Gastrocnemius medialis (tissue), 4 donors: ENCODE results near the gene PRDX6. TPM values are rescaled to one million over a fixed set of nuclear protein-coding genes. Genes with fewer than 3 reads are reported as not detected.
A peak's percentile ranks its signal among the peaks of the same experiment; 100 is the strongest.

Source experiments
- ATAC-seq, 2 donors: fragments of 150-250 bp; one replicate each; pipeline ENCODE4 v1.9.1; 2016
- DNase-seq, 2 donors: peaks; one replicate each; pipeline ENCODE4 v3.0.0-alpha.2; 2019
- H3K27ac ChIP-seq, 4 donors: fragments of 200-600 bp; sonication (generic); 1 replicate in 1 of 4; 2 replicates in 3 of 4; pipeline ENCODE4 v1.5.1; 2016 to 2018; ENCODE audit warnings: mild to moderate bottlenecking in 2 of 4, moderate library complexity in 1 of 4
- H3K27me3 ChIP-seq, 3 donors: fragments of 200-600 bp; sonication (generic) in 2 of 3; 1 replicate in 1 of 3; 2 replicates in 2 of 3; pipeline versions ENCODE4 v1.5.1 to v1.6.0; 2016 to 2019; ENCODE audit warnings: mild to moderate bottlenecking in 1 of 3, moderate library complexity in 1 of 3
- H3K36me3 ChIP-seq, 2 donors: fragments of 200-600 bp; sonication (generic) in 1 of 2; one replicate each; pipeline ENCODE4 v1.5.1; 2017 to 2018
- H3K4me1 ChIP-seq, 2 donors: fragments of 200-600 bp; sonication (generic) in 1 of 2; one replicate each; pipeline ENCODE4 v1.5.1; 2016 to 2017; ENCODE audit warnings: mild to moderate bottlenecking in 2 of 2
- H3K4me3 ChIP-seq, 4 donors: fragments of 200-600 bp; sonication (generic) in 3 of 4; 1 replicate in 1 of 4; 2 replicates in 3 of 4; pipeline ENCODE4 v1.5.1; 2016 to 2019; ENCODE audit warnings: mild to moderate bottlenecking in 2 of 4
- H3K9me3 ChIP-seq, 3 donors: fragments of 200-600 bp; sonication (generic) in 2 of 3; 1 replicate in 1 of 3; 2 replicates in 2 of 3; pipeline ENCODE4 v1.5.1; 2016 to 2019
- POLR2A ChIP-seq, 2 donors: fragments of 450-650 bp; IDR thresholded peaks; one replicate each; pipeline ENCODE4 v1.6.1; 2017; ENCODE audit warnings: antibody characterized with exemption in 2 of 2, mild to moderate bottlenecking in 2 of 2, moderate library complexity in 2 of 2
- in situ Hi-C, 4 donors: fragments of 200-750 bp; cut with MboI; loops; one replicate each; pipeline versions ENCODE4 v1.15.0 to v1.8.0; 2017; ENCODE audit warnings: low sequenced_read_pairs in 4 of 4
- intact Hi-C: fragments of 100-400 bp; cut with DNase I; formaldehyde crosslinking; loops from one replicate; pipeline ENCODE4 v1.15.1; 2023; ENCODE audit warnings: low total_unique reads
- total RNA-seq, 4 donors: library from RNA; depleted of rRNA; stranded (reverse); fragments of >200 nt; gene quantifications; one replicate each; pipeline versions ENCODE4 v1.1.0 to v1.2.3, GENCODE V29; 2016
- TF ChIP-seq, protein P1 (sequence below), 5 experiments: fragments of 450-650 bp in 3 of 5; fragments of 200-600 bp in 2 of 5; sonication (generic) in 2 of 5; IDR thresholded peaks in 4 of 5; conservative IDR thresholded peaks in 1 of 5; 1 replicate in 4 of 5; 2 replicates in 1 of 5; pipeline ENCODE4 v1.5.1; 2016 to 2019; ENCODE audit warnings: antibody characterized with exemption in 5 of 5, mild to moderate bottlenecking in 3 of 5, moderate library complexity in 3 of 5

The PRDX6 gene
- total RNA-seq, 4 donors from 2014 or later: 493 to 573 (median 554) TPM

- no peak overlapping the region for H3K27ac ChIP-seq
- no peaks in the 10 kb centered on the region for H3K36me3 ChIP-seq
- H3K9me3 ChIP-seq: no peaks in the 10 kb centered on the region
- intact Hi-C loops (no loop called here), in situ Hi-C loops (no loop called here)
- TF ChIP-seq, protein P1, sequence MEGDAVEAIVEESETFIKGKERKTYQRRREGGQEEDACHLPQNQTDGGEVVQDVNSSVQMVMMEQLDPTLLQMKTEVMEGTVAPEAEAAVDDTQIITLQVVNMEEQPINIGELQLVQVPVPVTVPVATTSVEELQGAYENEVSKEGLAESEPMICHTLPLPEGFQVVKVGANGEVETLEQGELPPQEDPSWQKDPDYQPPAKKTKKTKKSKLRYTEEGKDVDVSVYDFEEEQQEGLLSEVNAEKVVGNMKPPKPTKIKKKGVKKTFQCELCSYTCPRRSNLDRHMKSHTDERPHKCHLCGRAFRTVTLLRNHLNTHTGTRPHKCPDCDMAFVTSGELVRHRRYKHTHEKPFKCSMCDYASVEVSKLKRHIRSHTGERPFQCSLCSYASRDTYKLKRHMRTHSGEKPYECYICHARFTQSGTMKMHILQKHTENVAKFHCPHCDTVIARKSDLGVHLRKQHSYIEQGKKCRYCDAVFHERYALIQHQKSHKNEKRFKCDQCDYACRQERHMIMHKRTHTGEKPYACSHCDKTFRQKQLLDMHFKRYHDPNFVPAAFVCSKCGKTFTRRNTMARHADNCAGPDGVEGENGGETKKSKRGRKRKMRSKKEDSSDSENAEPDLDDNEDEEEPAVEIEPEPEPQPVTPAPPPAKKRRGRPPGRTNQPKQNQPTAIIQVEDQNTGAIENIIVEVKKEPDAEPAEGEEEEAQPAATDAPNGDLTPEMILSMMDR (IDR thresholded peaks at IDR 0.05 in 4 of 5, conservative IDR thresholded peaks at IDR 0.05 in 1 of 5): no peak
- H3K4me1 ChIP-seq: no peaks in the 10 kb centered on the region
- ATAC-seq: no peak
- H3K4me3 ChIP-seq: no peak overlapping the region
- H3K27me3 ChIP-seq: no peaks in the 10 kb centered on the region
- no peak for DNase-seq
These were observed 22.6 kb downstream of the PRDX6 start for GRCh38 chr1:173499729-173500128.

GRCh38 chr1:173502104-173502503 lies 25.0 kb downstream of the PRDX6 start:
- DNase-seq: no peak
- intact Hi-C loops (no loop called here), in situ Hi-C loops (no loop called here)
- H3K4me3 ChIP-seq: no peak overlapping the region
- H3K27ac ChIP-seq: no peak overlapping the region
- H3K36me3 ChIP-seq: no peaks in the 10 kb centered on the region
- H3K4me1 ChIP-seq: no peaks in the 10 kb centered on the region
- TF ChIP-seq, protein P1 (IDR thresholded peaks at IDR 0.05 in 4 of 5, conservative IDR thresholded peaks at IDR 0.05 in 1 of 5): no peak
- TF ChIP-seq POLR2A (IDR thresholded peaks at IDR 0.05): no peak
- ATAC-seq: peak in 1 of 2 donors; percentile 31
- no peaks in the 10 kb centered on the region for H3K9me3 ChIP-seq
- no peaks in the 10 kb centered on the region for H3K27me3 ChIP-seq

- Histone ChIP-seq H3K27me3 (no peaks in the 10 kb centered on the region), H3K27ac (no peak overlapping the region), H3K4me1 (no peaks in the 10 kb centered on the region), H3K9me3 (no peaks in the 10 kb centered on the region), H3K4me3 (no peak overlapping the region), H3K36me3 (no peaks in the 10 kb centered on the region)
- ATAC-seq (no peak), DNase-seq (no peak)
- in situ Hi-C loops: no loop called here
- TF ChIP-seq, protein P1 (IDR thresholded peaks at IDR 0.05 in 4 of 5, conservative IDR thresholded peaks at IDR 0.05 in 1 of 5): no peak
- no peak for TF ChIP-seq POLR2A (IDR thresholded peaks at IDR 0.05)
- intact Hi-C loops: no loop called here
These were observed 26.3 kb downstream of the PRDX6 start for GRCh38 chr1:173503391-173503790.

GRCh38 chr1:173504268-173504667 lies 27.1 kb downstream of the PRDX6 start:
- no peak for ATAC-seq
- TF ChIP-seq POLR2A (IDR thresholded peaks at IDR 0.05): no peak
- TF ChIP-seq, protein P1 (IDR thresholded peaks at IDR 0.05 in 4 of 5, conservative IDR thresholded peaks at IDR 0.05 in 1 of 5): no peak

DNA sequence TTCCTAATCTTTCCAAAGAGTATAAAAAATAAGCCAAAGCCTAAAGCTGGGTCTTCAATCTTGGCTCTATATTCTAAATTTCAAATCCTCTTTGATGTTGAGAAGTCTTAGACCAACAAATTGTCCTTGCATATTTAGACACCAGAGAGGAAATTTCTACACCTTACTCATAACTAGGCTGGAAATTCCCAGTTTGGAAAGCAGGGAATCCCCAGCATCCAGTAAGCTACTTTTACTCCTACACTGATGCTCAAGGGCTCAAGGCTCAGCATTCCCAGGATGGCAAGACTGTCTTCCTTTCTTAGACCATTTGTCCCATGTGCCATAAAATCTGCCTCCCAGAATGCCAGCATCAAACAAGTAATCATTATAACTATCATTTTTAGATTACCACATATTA lies 28.3 kb downstream of the PRDX6 start:
- H3K4me3 ChIP-seq: no peak overlapping the region
- no peak overlapping the region for H3K27ac ChIP-seq
- H3K36me3 ChIP-seq: no peaks in the 10 kb centered on the region
- in situ Hi-C loops (no loop called here), intact Hi-C loops (loop anchor here (5.0 kb wide), 1 partner anchor 73 kb away; no protein-coding TSS in a partner anchor)
- no peak for DNase-seq
- no peak for ATAC-seq
- TF ChIP-seq, protein P1 (IDR thresholded peaks at IDR 0.05 in 4 of 5, conservative IDR thresholded peaks at IDR 0.05 in 1 of 5): no peak
- no peaks in the 10 kb centered on the region for H3K27me3 ChIP-seq
- no peaks in the 10 kb centered on the region for H3K9me3 ChIP-seq
- H3K4me1 ChIP-seq: no peaks in the 10 kb centered on the region

More at GRCh38 chr1:173504268-173504667, 27.1 kb downstream of the PRDX6 start:
- in situ Hi-C loops: no loop called here
- H3K27ac ChIP-seq: no peak overlapping the region
- no peaks in the 10 kb centered on the region for H3K9me3 ChIP-seq
- no peaks in the 10 kb centered on the region for H3K27me3 ChIP-seq
- no peaks in the 10 kb centered on the region for H3K36me3 ChIP-seq
- H3K4me3 ChIP-seq: no peak overlapping the region
- no peaks in the 10 kb centered on the region for H3K4me1 ChIP-seq
- intact Hi-C loops: no loop called here
- no peak for DNase-seq
